GM15510 (cell line): ENCODE data around the gene RBPMS2.

Experiments used
- POLR2A ChIP-seq: IDR thresholded peaks from 3 replicates; pipeline ENCODE4 v1.6.1; 2011; ENCODE audit warnings: borderline replicate concordance; ENCODE audit not compliant: insufficient read length; ENCODE audit errors: extremely low read depth

RBPMS2 gene

GRCh38 chr15:64766058-64766457 is 9.3 kb downstream of the RBPMS2 start:
- TF ChIP-seq POLR2A, result no peak

GRCh38 chr15:64763874-64764273 is 11.5 kb downstream of the RBPMS2 start:
- TF ChIP-seq POLR2A, result no peak

- no peak for TF ChIP-seq POLR2A
Observed at GRCh38 chr15:64763462-64763861, 11.9 kb downstream of the RBPMS2 start.

- TF ChIP-seq POLR2A, result no peak
Observed at GRCh38 chr15:64763021-64763420, 12.4 kb downstream of the RBPMS2 start.

GRCh38 chr15:64762546-64762945 is 12.8 kb downstream of the RBPMS2 start:
- TF ChIP-seq POLR2A, result no peak

- no peak for TF ChIP-seq POLR2A
Observed at GRCh38 chr15:64761156-64761555, 14.2 kb downstream of the RBPMS2 start.

- no peak for TF ChIP-seq POLR2A
Observed at GRCh38 chr15:64760056-64760455, 15.3 kb downstream of the RBPMS2 start.

- no peak for TF ChIP-seq POLR2A
Observed at GRCh38 chr15:64755427-64755940, 19.9 kb downstream of the RBPMS2 start.

- TF ChIP-seq POLR2A, result no peak
Observed at GRCh38 chr15:64754663-64755426, 20.5 kb downstream of the RBPMS2 start.

- no peak for TF ChIP-seq POLR2A
Observed at GRCh38 chr15:64753480-64754185, 21.8 kb downstream of the RBPMS2 start.

GRCh38 chr15:64751464-64751863 is 23.9 kb downstream of the RBPMS2 start:
- TF ChIP-seq POLR2A, result no peak

GRCh38 chr15:64749999-64750657 is 25.3 kb downstream of the RBPMS2 start:
- no peak for TF ChIP-seq POLR2A

- TF ChIP-seq POLR2A, result no peak
Observed at GRCh38 chr15:64749167-64749566, 26.2 kb downstream of the RBPMS2 start.

GRCh38 chr15:64748251-64748650 is 27.1 kb downstream of the RBPMS2 start:
- no peak for TF ChIP-seq POLR2A

GRCh38 chr15:64747578-64747977 is 27.8 kb downstream of the RBPMS2 start:
- no peak for TF ChIP-seq POLR2A
